Common myeloid progenitor, CD34-positive (primary cell): ENCODE measurements around the gene ATP2B2.
A peak's percentile ranks its signal among the peaks of the same experiment; 100 is the strongest.

Source experiments
- CTCF ChIA-PET: fragments of 350-600 bp; sonication (Branson Sonifier 250); formaldehyde crosslinking; loops from one replicate; lab custom pipeline; 2021; ENCODE audit warnings: antibody characterized with exemption; lab: Charles Lee
- POLR2A ChIA-PET: fragments of 350-600 bp; sonication (Branson Sonifier 250); formaldehyde crosslinking; loops from one replicate; lab custom pipeline; 2021; ENCODE audit warnings: antibody characterized with exemption; lab: Charles Lee
- DNase-seq, 3 donors: peaks; one replicate each; pipeline versions ENCODE4 v3.0.0 to v3.0.0-alpha.2; 2013
- H3K27ac ChIP-seq, 2 experiments: 1 replicate in 1 of 2; 2 replicates in 1 of 2; pipeline ENCODE4 v1.7.0; 2013; ENCODE audit warnings: inconsistent platforms in 2 of 2, low read length in 2 of 2, mild to moderate bottlenecking in 2 of 2, low read depth in 1 of 2, moderate library complexity in 1 of 2; ENCODE audit not compliant: severe bottlenecking in 2 of 2, insufficient read depth in 1 of 2, poor library complexity in 1 of 2
- H3K27me3 ChIP-seq, 5 experiments: replicated peaks in 2 of 5; 1 replicate in 3 of 5; 2 replicates in 2 of 5; pipeline versions ENCODE4 v1.6.1 to v1.7.0; 2013; ENCODE audit warnings: low read length in 4 of 5, mild to moderate bottlenecking in 2 of 5, moderate library complexity in 2 of 5, inconsistent platforms in 1 of 5; ENCODE audit not compliant: insufficient read depth in 5 of 5, control insufficient read depth in 4 of 5
- H3K36me3 ChIP-seq, 4 experiments: 1 replicate in 2 of 4; 2 replicates in 2 of 4; pipeline versions ENCODE4 v1.6.1 to v1.7.0; 2013; ENCODE audit warnings: low read length in 3 of 4, control low read depth in 1 of 4, mild to moderate bottlenecking in 1 of 4; ENCODE audit not compliant: control insufficient read depth in 4 of 4, insufficient read depth in 4 of 4
- H3K4me1 ChIP-seq, 4 experiments: 1 replicate in 3 of 4; 2 replicates in 1 of 4; pipeline versions ENCODE4 v1.6.1 to v1.7.1; 2013; ENCODE audit warnings: low read length in 3 of 4, mild to moderate bottlenecking in 3 of 4, control low read depth in 1 of 4, inconsistent platforms in 1 of 4, moderate library complexity in 1 of 4; ENCODE audit not compliant: control insufficient read depth in 4 of 4, insufficient read depth in 4 of 4; ENCODE audit errors: control extremely low read depth in 1 of 4
- H3K4me3 ChIP-seq, 7 experiments: 1 replicate in 4 of 7; 2 replicates in 3 of 7; pipeline versions ENCODE4 v1.5.1 to v1.7.0; 2013; ENCODE audit warnings: mild to moderate bottlenecking in 7 of 7, low read length in 6 of 7, moderate library complexity in 6 of 7, inconsistent platforms in 2 of 7, low read depth in 2 of 7, control low read depth in 1 of 7; ENCODE audit not compliant: insufficient read depth in 4 of 7, control insufficient read depth in 1 of 7; ENCODE audit errors: extremely low read depth in 1 of 7
- H3K9me3 ChIP-seq, 5 experiments: 1 replicate in 4 of 5; 2 replicates in 1 of 5; pipeline versions ENCODE4 v1.6.1 to v1.7.1; 2013; ENCODE audit warnings: low read length in 4 of 5, mild to moderate bottlenecking in 2 of 5, inconsistent platforms in 1 of 5, low read depth in 1 of 5, moderate library complexity in 1 of 5; ENCODE audit not compliant: control insufficient read depth in 4 of 5, insufficient read depth in 2 of 5; ENCODE audit errors: control extremely low read depth in 1 of 5
- WGBS: methylation state at CpG from one replicate; pipeline ENCODE4 v1.1.5; 2013; ENCODE audit not compliant: insufficient coverage; 5-methylcytosine and 5-hydroxymethylcytosine counted together

The ATP2B2 gene

GRCh38 chr3:10305331-10305902 lies 200.0 kb downstream of the ATP2B2 start:
- Histone ChIP-seq H3K4me3 (no peak overlapping the region), H3K36me3 (peaks cover 17 to 79% (median 64%) of the 10 kb centered on the region in 4 experiments), H3K27me3 (no peaks in the 10 kb centered on the region), H3K9me3 (no peaks in the 10 kb centered on the region), H3K27ac (no peak overlapping the region), H3K4me1 (no peaks in the 10 kb centered on the region)
- no peak for DNase-seq
- CTCF ChIA-PET, result interaction anchor here (1.3 to 4.1 kb wide), 3 partner anchors 11 to 18 kb away, joined by 4 to 17 read pairs (median 5); partner anchors contain the start of gene GHRL
- 89% methylated on average over 3 of the region's 4 CpGs for WGBS
- POLR2A ChIA-PET, result no interaction called here

GRCh38 chr3:10304905-10305304 lies 200.5 kb downstream of the ATP2B2 start:
- peaks cover 17 to 79% (median 66%) of the 10 kb centered on the region in 4 experiments for H3K36me3 ChIP-seq
- no peak overlapping the region for H3K27ac ChIP-seq
- ChIA-PET CTCF (interaction anchor here (1.2 to 4.1 kb wide), 4 partner anchors 11 to 18 kb away, joined by 4 to 17 read pairs (median 6); partner anchors contain the start of gene GHRL), POLR2A (no interaction called here)
- DNase-seq, result no peak
- 96% methylated on average over 5 of the region's 8 CpGs for WGBS
- H3K27me3 ChIP-seq, result no peaks in the 10 kb centered on the region
- H3K9me3 ChIP-seq, result no peaks in the 10 kb centered on the region
- peaks cover 0 to 4% (median 2%) of the 10 kb centered on the region in 4 experiments for H3K4me1 ChIP-seq
- no peak overlapping the region for H3K4me3 ChIP-seq

GRCh38 chr3:10303785-10304184 lies 201.6 kb downstream of the ATP2B2 start:
- H3K4me3 ChIP-seq, result no peak overlapping the region
- H3K36me3 ChIP-seq, result peaks cover 15 to 80% (median 67%) of the 10 kb centered on the region in 4 experiments
- POLR2A ChIA-PET, result interaction anchor here (1.5 kb wide), 1 partner anchor 11 kb away, joined by 3 read pairs; no protein-coding TSS in a partner anchor
- CTCF ChIA-PET, result interaction anchor here (0.8 to 4.1 kb wide), 5 partner anchors 10 to 18 kb away, joined by 3 to 17 read pairs (median 3); partner anchors contain the start of gene SEC13
- no peak for DNase-seq
- H3K9me3 ChIP-seq, result no peaks in the 10 kb centered on the region
- whole genome bisulfite sequencing, result 99% methylated on average over 8 of the region's 8 CpGs
- H3K4me1 ChIP-seq, result peaks cover 0 to 11% (median 7%) of the 10 kb centered on the region in 4 experiments
- no peaks in the 10 kb centered on the region for H3K27me3 ChIP-seq
- H3K27ac ChIP-seq, result no peak overlapping the region

GRCh38 chr3:10303105-10303504 lies 202.3 kb downstream of the ATP2B2 start:
- H3K27ac ChIP-seq, result no peak overlapping the region
- H3K4me3 ChIP-seq, result no peak overlapping the region
- H3K27me3 ChIP-seq, result no peaks in the 10 kb centered on the region
- ChIA-PET CTCF (interaction anchor here (0.6 to 1.3 kb wide), 4 partner anchors 10 to 21 kb away, joined by 3 read pairs; partner anchors contain the start of gene SEC13), POLR2A (interaction anchor here (1.5 kb wide), 1 partner anchor 10 kb away, joined by 3 read pairs; no protein-coding TSS in a partner anchor)
- 97% methylated on average over 9 of the region's 9 CpGs for WGBS
- H3K9me3 ChIP-seq, result no peaks in the 10 kb centered on the region
- DNase-seq, result no peak
- peaks cover 14 to 80% (median 65%) of the 10 kb centered on the region in 4 experiments for H3K36me3 ChIP-seq
- peaks cover 0 to 11% (median 7%) of the 10 kb centered on the region in 4 experiments for H3K4me1 ChIP-seq

GRCh38 chr3:10300087-10300486 lies 205.3 kb downstream of the ATP2B2 start:
- Histone ChIP-seq H3K4me3 (no peak overlapping the region), H3K27ac (peak overlapping the region; percentile 7 to 60), H3K9me3 (no peaks in the 10 kb centered on the region), H3K36me3 (peaks cover 4 to 63% (median 46%) of the 10 kb centered on the region in 4 experiments), H3K27me3 (no peaks in the 10 kb centered on the region), H3K4me1 (peaks cover 0 to 11% (median 7%) of the 10 kb centered on the region in 4 experiments)
- CTCF ChIA-PET, result interaction anchor here (1.1 to 1.4 kb wide), 4 partner anchors 14 to 367 kb away, joined by 3 to 4 read pairs (median 4); no protein-coding TSS in a partner anchor
- WGBS, result 93% methylated on average over 9 of the region's 9 CpGs
- no peak for DNase-seq
- POLR2A ChIA-PET, result no interaction called here

GRCh38 chr3:10299679-10300078 lies 205.7 kb downstream of the ATP2B2 start:
- Histone ChIP-seq H3K27me3 (no peaks in the 10 kb centered on the region), H3K4me1 (peaks cover 0 to 11% (median 7%) of the 10 kb centered on the region in 4 experiments), H3K4me3 (no peak overlapping the region), H3K27ac (peak overlapping the region; percentile 7 to 60), H3K36me3 (peaks cover 4 to 59% (median 43%) of the 10 kb centered on the region in 4 experiments), H3K9me3 (no peaks in the 10 kb centered on the region)
- ChIA-PET POLR2A (no interaction called here), CTCF (interaction anchor here (1.1 to 1.4 kb wide), 5 partner anchors 12 to 367 kb away, joined by 3 to 4 read pairs (median 3); no protein-coding TSS in a partner anchor)
- peak in 2 of 3 donors; percentile 44 to 48 for DNase-seq
- 53% methylated on average over 5 of the region's 6 CpGs for WGBS

GRCh38 chr3:10299175-10299574 lies 206.2 kb downstream of the ATP2B2 start:
- peak in 1 of 3 donors; percentile 33 for DNase-seq
- H3K27ac ChIP-seq, result peak overlapping the region; percentile 7 to 60
- no peak overlapping the region for H3K4me3 ChIP-seq
- no peaks in the 10 kb centered on the region for H3K27me3 ChIP-seq
- ChIA-PET CTCF (interaction anchor here (1.1 to 1.4 kb wide), 5 partner anchors 12 to 367 kb away, joined by 3 to 4 read pairs (median 3); no protein-coding TSS in a partner anchor), POLR2A (no interaction called here)
- H3K4me1 ChIP-seq, result peaks cover 0 to 15% (median 10%) of the 10 kb centered on the region in 4 experiments
- no CpG with 5 or more reads among the region's 2 CpGs for WGBS
- no peaks in the 10 kb centered on the region for H3K9me3 ChIP-seq
- H3K36me3 ChIP-seq, result peaks cover 4 to 56% (median 39%) of the 10 kb centered on the region in 4 experiments
